H9 (cell line): ENCODE results near the gene ATRN. TPM values are rescaled to one million over a fixed set of nuclear protein-coding genes. Genes with fewer than 3 reads are reported as not detected.

Experiments used
- DNase-seq: peaks from one replicate; pipeline ENCODE4 v3.0.0-alpha.2; 2017
- H2AFZ ChIP-seq: one replicate; pipeline ENCODE4 v1.6.1; 2013; ENCODE audit warnings: mild to moderate bottlenecking, low read length, control low read depth, moderate library complexity
- H2AK5ac ChIP-seq: 2 replicates; pipeline ENCODE4 v1.6.1; 2013; ENCODE audit warnings: low read length, control low read depth, mixed read lengths; ENCODE audit not compliant: insufficient read length
- H2BK120ac ChIP-seq: one replicate; pipeline ENCODE4 v1.6.1; 2013; ENCODE audit warnings: low read depth, mild to moderate bottlenecking, low read length, control low read depth, inconsistent platforms; ENCODE audit not compliant: poor library complexity, severe bottlenecking
- H2BK12ac ChIP-seq: 2 replicates; pipeline ENCODE4 v1.6.1; 2013; ENCODE audit warnings: low read length, control low read depth, mixed read lengths, low read depth; ENCODE audit not compliant: insufficient read length
- H2BK15ac ChIP-seq: 2 replicates; pipeline ENCODE4 v1.6.1; 2013; ENCODE audit warnings: low read depth, low read length, control low read depth
- H2BK20ac ChIP-seq: one replicate; pipeline ENCODE4 v1.6.1; 2013; ENCODE audit warnings: low read depth, mild to moderate bottlenecking, low read length, control low read depth, inconsistent platforms; ENCODE audit not compliant: poor library complexity, severe bottlenecking
- H2BK5ac ChIP-seq: 2 replicates; pipeline ENCODE4 v1.6.1; 2013; ENCODE audit warnings: low read length, control low read depth, mixed read lengths; ENCODE audit not compliant: insufficient read length
- H3K14ac ChIP-seq: 2 replicates; pipeline ENCODE4 v1.6.1; 2013; ENCODE audit warnings: low read length, control low read depth; ENCODE audit not compliant: insufficient read depth
- H3K18ac ChIP-seq: 2 replicates; pipeline ENCODE4 v1.6.1; 2013; ENCODE audit warnings: low read depth, mild to moderate bottlenecking, mixed read lengths, low read length, control low read depth; ENCODE audit not compliant: insufficient read length
- H3K23ac ChIP-seq: 2 replicates; pipeline ENCODE4 v1.6.1; 2013; ENCODE audit warnings: low read length, control low read depth, mixed read lengths, low read depth; ENCODE audit not compliant: insufficient read length
- H3K23me2 ChIP-seq: 2 replicates; pipeline ENCODE4 v1.6.1; 2013; ENCODE audit warnings: low read depth, mild to moderate bottlenecking, mixed read lengths, low read length, control low read depth; ENCODE audit not compliant: insufficient read length, poor library complexity, severe bottlenecking
- H3K27ac ChIP-seq: 2 replicates; pipeline ENCODE4 v1.5.1; 2013; ENCODE audit warnings: low read length, control low read depth, mixed read lengths, low read depth; ENCODE audit not compliant: insufficient read length
- H3K27me3 ChIP-seq: 2 replicates; pipeline ENCODE4 v1.6.1; 2013; ENCODE audit warnings: low read length, control low read depth, inconsistent platforms; ENCODE audit not compliant: insufficient read depth
- H3K4ac ChIP-seq: 2 replicates; pipeline ENCODE4 v1.6.1; 2013; ENCODE audit warnings: low read depth, mild to moderate bottlenecking, control low read depth, inconsistent platforms, low read length, moderate library complexity
- H3K4me1 ChIP-seq: 2 replicates; pipeline ENCODE4 v1.6.1; 2013; ENCODE audit warnings: low read length, control low read depth, inconsistent platforms; ENCODE audit not compliant: insufficient read depth
- H3K4me2 ChIP-seq: 2 replicates; pipeline ENCODE4 v1.6.1; 2013; ENCODE audit warnings: low read length, control low read depth, mixed read lengths; ENCODE audit not compliant: insufficient read length, insufficient read depth
- H3K56ac ChIP-seq: 2 replicates; pipeline ENCODE4 v1.6.1; 2013; ENCODE audit warnings: low read depth, mild to moderate bottlenecking, mixed read lengths, low read length, control low read depth; ENCODE audit not compliant: insufficient read length
- H3K79me1 ChIP-seq: 2 replicates; pipeline ENCODE4 v1.6.1; 2013; ENCODE audit warnings: low read depth, mild to moderate bottlenecking, moderate library complexity, low read length, control low read depth, inconsistent platforms; ENCODE audit not compliant: insufficient read depth, poor library complexity, severe bottlenecking
- H3K79me2 ChIP-seq: 2 replicates; pipeline ENCODE4 v1.6.1; 2013; ENCODE audit warnings: low read length, control low read depth, inconsistent platforms; ENCODE audit not compliant: insufficient read depth
- H3K9ac ChIP-seq: 2 replicates; pipeline ENCODE4 v1.6.1; 2013; ENCODE audit warnings: low read length, control low read depth, mixed read lengths; ENCODE audit not compliant: insufficient read length; ENCODE audit errors: extremely low read depth
- H3K9me3 ChIP-seq: one replicate; pipeline ENCODE4 v1.6.1; 2013; ENCODE audit warnings: low read depth, low read length, inconsistent platforms; ENCODE audit not compliant: control insufficient read depth
- H3T11ph ChIP-seq: one replicate; pipeline ENCODE4 v1.6.1; 2013; ENCODE audit warnings: mild to moderate bottlenecking, low read length, control low read depth, inconsistent platforms
- H4K20me1 ChIP-seq: one replicate; pipeline ENCODE4 v1.6.1; 2013; ENCODE audit not compliant: control insufficient read depth, insufficient read length, insufficient read depth
- H4K5ac ChIP-seq: 2 replicates; pipeline ENCODE4 v1.6.1; 2013; ENCODE audit warnings: low read depth, mild to moderate bottlenecking, mixed read lengths, low read length, control low read depth; ENCODE audit not compliant: insufficient read length
- H4K8ac ChIP-seq: replicated peaks from 2 replicates; pipeline ENCODE4 v1.6.1; 2013; ENCODE audit warnings: low read length, control low read depth, mixed read lengths, low read depth; ENCODE audit not compliant: insufficient read length
- H4K91ac ChIP-seq: 2 replicates; pipeline ENCODE4 v1.6.1; 2013; ENCODE audit warnings: low read depth, mild to moderate bottlenecking, moderate library complexity, mixed read lengths, low read length, control low read depth; ENCODE audit not compliant: insufficient read length
- H3K27ac Mint-ChIP-seq, 3 experiments: 2 replicates in 2 of 3; 3 replicates in 1 of 3; pipeline ENCODE4 v1.8.0; 2020 to 2021; ENCODE audit warnings: mixed read lengths in 3 of 3, mild to moderate bottlenecking in 1 of 3, moderate library complexity in 1 of 3
- H3K27me3 Mint-ChIP-seq: 2 replicates; pipeline ENCODE4 v1.8.0; 2021; ENCODE audit warnings: low read depth, mild to moderate bottlenecking, moderate library complexity, mixed read lengths
- H3K36me3 Mint-ChIP-seq, 3 experiments: 2 replicates in 2 of 3; 3 replicates in 1 of 3; pipeline ENCODE4 v1.8.0; 2020 to 2021; ENCODE audit warnings: low read depth in 3 of 3, mixed read lengths in 3 of 3; ENCODE audit not compliant: insufficient read depth in 1 of 3
- H3K4me1 Mint-ChIP-seq, 2 experiments: 2 replicates each; pipeline ENCODE4 v1.8.0; 2020; ENCODE audit warnings: mixed read lengths in 2 of 2
- H3K4me3 Mint-ChIP-seq, 2 experiments: 2 replicates in 1 of 2; 3 replicates in 1 of 2; pipeline ENCODE4 v1.8.0; 2020 to 2021; ENCODE audit warnings: mild to moderate bottlenecking in 2 of 2, mixed read lengths in 2 of 2, moderate library complexity in 1 of 2
- H3K9me3 Mint-ChIP-seq, 2 experiments: 2 replicates in 1 of 2; 3 replicates in 1 of 2; pipeline ENCODE4 v1.8.0; 2020; ENCODE audit warnings: mild to moderate bottlenecking in 2 of 2, mixed read lengths in 2 of 2, moderate library complexity in 1 of 2
- CTCF ChIP-seq: fragments of 200-600 bp; sonication (generic); conservative IDR thresholded peaks from 3 replicates; pipeline ENCODE4 v1.8.0; 2021; ENCODE audit warnings: antibody characterized with exemption, mild to moderate bottlenecking
- WGBS: extraction: QIAGEN DNeasy Blood & Tissue Kit; methylation state at CpG from one replicate; pipeline ENCODE4 v1.1.7; 2013; ENCODE audit warnings: missing lambda C conversion rate, low lambda C conversion rate, mixed read lengths; ENCODE audit not compliant: insufficient read length; ENCODE audit errors: extremely low coverage; 5-methylcytosine and 5-hydroxymethylcytosine counted together
- total RNA-seq: library from RNA; stranded (reverse); gene quantifications from 2 replicates; pipeline ENCODE4 v1.2.1, GENCODE V29; 2021

The ATRN gene
- total RNA-seq, 1 experiment from 2014 or later: 23.1 TPM

- Histone ChIP-seq H3K4ac (no peak overlapping the region), H4K20me1 (no peaks in the 10 kb centered on the region), H2AK5ac (no peak overlapping the region), H3K14ac (no peak overlapping the region), H2BK12ac (no peak overlapping the region), H3K23ac (no peak overlapping the region), H3K79me1 (no peaks in the 10 kb centered on the region), H4K91ac (no peak overlapping the region), H3K27me3 (no peaks in the 10 kb centered on the region), H3K4me1 (no peaks in the 10 kb centered on the region), H2BK20ac (no peak overlapping the region), H2BK120ac (no peak overlapping the region), H2AFZ (no peak overlapping the region), H3K79me2 (no peaks in the 10 kb centered on the region), H4K8ac (no peak overlapping the region), H2BK15ac (no peak overlapping the region), H3K27ac (no peak overlapping the region), H3K23me2 (no peaks in the 10 kb centered on the region), H3K18ac (no peak overlapping the region), H3K56ac (no peak overlapping the region), H3K9ac (no peak overlapping the region), H3K4me2 (no peak overlapping the region), H3T11ph (no peak overlapping the region), H2BK5ac (no peak overlapping the region), H4K5ac (no peak overlapping the region), H3K9me3 (no peaks in the 10 kb centered on the region)
- no peaks in the 10 kb centered on the region for H3K27me3 Mint-ChIP-seq
- peaks cover 3 to 13% (median 7%) of the 10 kb centered on the region in 3 experiments; a peak in 6 of 7 replicates for H3K36me3 Mint-ChIP-seq
- H3K4me1 Mint-ChIP-seq: peaks cover 3 to 6% of the 10 kb centered on the region in 2 experiments; a peak in 2 of 4 replicates
- H3K9me3 Mint-ChIP-seq: no peaks in the 10 kb centered on the region
- no peak overlapping the region for H3K27ac Mint-ChIP-seq
- DNase-seq: no peak
- TF ChIP-seq CTCF: no peak
- no peak overlapping the region for H3K4me3 Mint-ChIP-seq
- no CpG with 5 or more reads among the region's 1 CpG for WGBS
These were observed 106.5 kb downstream of the ATRN start for GRCh38 chr20:3577366-3577765.
